Activated T-cell treated with anti-CD3 and anti-CD28 coated beads for 24 hours (primary cell): ENCODE data around the gene CRELD2.
A peak's percentile ranks its signal among the peaks of the same experiment; 100 is the strongest.

Experiments used
- DNase-seq: peaks from one replicate; pipeline ENCODE4 v3.0.0-alpha.2; 2020; ENCODE audit warnings: low read depth

CRELD2 gene, protein sequence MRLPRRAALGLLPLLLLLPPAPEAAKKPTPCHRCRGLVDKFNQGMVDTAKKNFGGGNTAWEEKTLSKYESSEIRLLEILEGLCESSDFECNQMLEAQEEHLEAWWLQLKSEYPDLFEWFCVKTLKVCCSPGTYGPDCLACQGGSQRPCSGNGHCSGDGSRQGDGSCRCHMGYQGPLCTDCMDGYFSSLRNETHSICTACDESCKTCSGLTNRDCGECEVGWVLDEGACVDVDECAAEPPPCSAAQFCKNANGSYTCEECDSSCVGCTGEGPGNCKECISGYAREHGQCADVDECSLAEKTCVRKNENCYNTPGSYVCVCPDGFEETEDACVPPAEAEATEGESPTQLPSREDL

DNA sequence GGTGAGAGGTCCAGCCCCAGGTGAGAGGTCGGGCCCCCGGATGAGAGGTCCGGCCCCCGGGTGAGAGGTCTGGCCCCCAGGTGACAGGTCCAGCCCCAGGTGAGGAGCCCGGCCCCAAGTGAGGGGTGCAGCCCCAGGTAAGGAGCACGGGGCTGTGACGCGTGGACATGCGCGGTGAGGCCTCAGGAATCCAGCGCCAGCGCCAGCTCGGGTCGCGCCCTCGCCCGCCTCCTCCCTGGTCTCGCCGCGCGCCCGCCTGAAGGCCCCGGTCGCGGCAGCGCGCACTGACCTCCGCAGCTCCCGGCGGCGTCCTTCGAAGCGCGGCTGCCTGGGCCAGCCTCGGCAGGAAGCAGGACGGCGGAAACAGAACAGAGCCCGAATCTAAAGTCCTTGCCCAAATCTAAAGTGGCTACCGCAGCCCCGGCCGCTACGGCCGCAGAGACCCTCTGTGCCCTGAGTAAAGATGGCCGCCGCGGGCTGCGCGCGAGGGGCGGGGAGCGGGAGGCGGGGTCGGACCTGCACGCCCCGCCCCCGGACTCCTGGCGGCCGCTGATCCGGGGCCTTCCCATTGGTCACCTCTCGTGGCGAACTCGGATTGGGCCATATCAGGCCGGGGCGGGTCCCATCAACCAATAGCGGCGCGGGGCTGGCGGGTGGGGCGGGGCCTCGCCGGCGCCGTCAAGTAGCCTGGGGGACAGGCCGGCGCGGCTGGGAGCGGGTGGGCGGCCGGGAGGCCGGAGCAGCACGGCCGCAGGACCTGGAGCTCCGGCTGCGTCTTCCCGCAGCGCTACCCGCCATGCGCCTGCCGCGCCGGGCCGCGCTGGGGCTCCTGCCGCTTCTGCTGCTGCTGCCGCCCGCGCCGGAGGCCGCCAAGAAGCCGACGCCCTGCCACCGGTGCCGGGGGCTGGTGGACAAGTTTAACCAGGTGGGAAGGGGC, at the start of gene CRELD2, which contains the start of gene ALG12:
Gene CRELD2 (plus strand): TSS at position 661 of the 937 bp plus-strand sequence. CDS start 136 bp downstream, at position 797.
Gene ALG12 (minus strand): TSS at position 465 of the 937 bp plus-strand sequence. CDS start 4,673 bp downstream, outside the sequence.
- peak; percentile 96 for DNase-seq

DNA sequence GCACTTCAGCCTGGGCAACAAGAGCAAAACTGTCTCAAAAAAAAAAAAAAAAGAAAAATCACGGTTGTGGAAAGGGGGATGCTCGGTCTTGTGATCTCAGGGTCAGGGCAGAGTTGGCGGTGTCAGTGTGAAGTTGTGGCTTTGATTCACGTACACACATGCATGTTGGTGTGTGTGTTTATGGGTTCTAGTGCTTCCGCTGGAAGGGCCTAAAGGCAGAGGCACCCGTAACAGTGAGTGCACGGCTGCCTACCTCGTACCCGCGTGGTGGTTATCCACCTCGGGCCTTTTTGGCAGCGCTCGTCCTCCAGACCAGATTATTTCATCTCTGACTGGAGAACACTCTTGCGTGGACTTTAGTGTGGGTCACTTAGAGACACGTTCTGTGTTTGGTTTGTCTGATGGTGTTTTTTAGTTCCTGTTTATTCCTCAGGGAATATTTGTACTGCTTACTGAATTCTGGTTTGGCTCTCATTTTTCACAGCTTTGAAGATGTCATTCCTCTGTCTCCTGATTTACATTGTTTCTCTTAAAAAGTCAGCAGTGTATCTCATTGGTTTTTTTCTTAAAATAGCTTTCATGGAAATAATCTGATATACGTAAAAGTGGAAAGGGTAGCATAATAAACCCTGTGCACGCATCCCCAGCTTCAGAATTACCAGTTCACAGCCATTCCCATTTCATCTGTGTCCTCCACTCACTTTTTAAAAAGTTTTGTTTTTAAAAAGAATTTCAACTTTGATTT, 49.2 kb upstream of the CRELD2 start:
- DNase-seq = no peak

- DNase-seq = no peak
Observed at GRCh38 chr22:49869845-49870712, 48.4 kb upstream of the CRELD2 start.

DNA sequence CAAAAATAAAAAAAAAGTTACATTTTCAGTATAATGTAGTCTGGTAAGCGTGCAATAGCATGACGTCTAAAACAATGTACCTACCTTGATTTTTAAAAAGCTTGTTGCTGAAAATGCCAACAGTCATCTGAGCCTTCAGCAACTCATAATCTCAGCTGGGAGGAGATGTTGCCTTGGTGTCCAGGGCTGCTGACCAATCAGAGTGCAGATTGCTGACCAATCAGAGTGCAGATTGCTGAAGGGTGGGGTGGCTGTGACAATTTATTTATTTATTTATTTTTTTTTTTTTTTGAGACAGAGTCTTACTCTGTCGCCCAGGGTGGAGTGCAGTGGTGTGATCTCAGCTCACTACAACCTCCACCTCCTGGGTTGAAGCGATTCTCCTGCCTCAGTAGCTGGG, 47.0 kb upstream of the CRELD2 start:
- DNase-seq = no peak

DNA sequence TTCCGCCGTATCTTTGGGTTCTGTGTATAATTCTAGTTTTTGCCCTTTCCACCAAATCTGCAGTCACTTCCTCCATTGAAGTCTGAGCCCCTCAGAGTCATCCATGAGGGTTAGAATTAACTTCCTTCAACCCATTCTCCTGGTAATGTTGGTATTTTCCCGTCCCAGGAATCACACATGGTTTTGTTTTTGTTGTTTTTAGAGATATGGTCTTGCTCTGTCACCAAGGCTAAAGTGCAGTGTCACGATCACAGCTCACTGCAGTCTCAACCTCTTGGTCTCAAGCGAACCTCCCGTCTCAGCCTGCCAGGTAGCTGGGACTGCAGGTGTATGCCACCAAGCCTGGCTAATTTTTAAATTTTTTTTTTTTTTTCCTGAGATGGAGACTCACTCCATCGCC, 46.1 kb upstream of the CRELD2 start:
- DNase-seq = no peak

GRCh38 chr22:49873228-49873940, 45.0 kb upstream of the CRELD2 start:
- DNase-seq = no peak

DNA sequence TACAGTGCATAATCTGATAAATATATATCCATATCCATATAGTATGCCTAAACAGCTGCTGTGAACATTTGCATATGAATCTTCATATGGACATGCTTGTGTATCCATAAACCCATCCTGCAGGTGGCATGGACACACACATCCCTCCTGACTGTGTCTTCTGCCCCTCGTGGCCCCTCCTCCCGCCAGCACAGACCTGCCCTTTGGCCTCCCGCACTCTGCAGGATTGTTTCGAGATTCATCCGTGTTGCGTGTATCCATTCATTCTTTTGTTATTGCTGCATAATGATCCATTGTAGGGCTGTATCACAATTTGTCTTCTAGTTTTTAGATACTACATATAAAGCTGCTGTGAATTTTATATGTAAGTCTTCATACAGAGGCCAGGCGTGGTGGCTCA, 40.8 kb upstream of the CRELD2 start:
- no peak for DNase-seq

- no peak for DNase-seq
Observed at GRCh38 chr22:49878206-49878605, 40.2 kb upstream of the CRELD2 start.

GRCh38 chr22:49879871-49880270, 38.6 kb upstream of the CRELD2 start:
- DNase-seq = no peak

- no peak for DNase-seq
Observed at GRCh38 chr22:49880281-49880680, 38.2 kb upstream of the CRELD2 start.

DNA sequence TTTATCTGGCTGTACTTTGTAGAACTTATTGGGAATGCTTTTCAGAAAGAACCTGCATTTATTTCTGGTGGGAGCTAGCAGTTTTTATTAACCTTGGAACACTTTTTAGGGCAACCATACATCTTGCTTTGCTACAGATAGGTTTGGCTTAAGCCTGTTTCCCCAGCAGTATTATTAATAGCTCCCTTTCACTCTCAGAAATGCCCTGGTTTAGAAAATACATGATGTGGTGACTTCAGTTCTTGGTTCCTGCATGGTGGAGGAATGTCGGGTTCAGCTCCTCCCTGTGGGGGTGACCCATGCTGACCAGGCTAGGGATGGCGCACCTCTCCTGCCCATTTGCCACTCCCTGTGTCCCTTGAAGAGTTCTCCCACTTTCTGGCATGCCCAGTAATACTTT, 36.6 kb upstream of the CRELD2 start:
- no peak for DNase-seq

- no peak for DNase-seq
Observed at GRCh38 chr22:49882519-49883293, 35.7 kb upstream of the CRELD2 start.

GRCh38 chr22:49883294-49883640, 35.2 kb upstream of the CRELD2 start:
- no peak for DNase-seq

DNA sequence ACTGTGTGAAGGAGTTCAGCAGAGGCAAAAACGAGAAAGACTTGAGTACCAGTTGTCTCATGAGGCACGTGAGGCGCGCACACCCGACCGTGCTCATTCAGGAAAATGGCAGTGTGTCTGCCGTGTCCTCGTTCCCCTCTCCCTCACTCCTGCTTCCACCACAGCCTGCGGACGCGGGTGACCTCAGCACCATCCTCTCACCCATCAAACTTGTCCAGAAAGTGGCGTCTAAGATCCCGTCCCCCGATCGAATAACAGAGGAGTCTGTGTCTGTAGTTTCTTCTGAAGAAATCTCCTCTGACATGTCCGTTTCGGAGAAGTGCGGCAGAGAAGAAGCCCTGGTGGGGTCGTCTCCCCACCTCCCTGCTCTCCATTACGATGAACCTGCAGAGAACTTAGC, 34.4 kb upstream of the CRELD2 start:
- no peak for DNase-seq

- no peak for DNase-seq
Observed at GRCh38 chr22:49884503-49885260, 33.8 kb upstream of the CRELD2 start.

DNA sequence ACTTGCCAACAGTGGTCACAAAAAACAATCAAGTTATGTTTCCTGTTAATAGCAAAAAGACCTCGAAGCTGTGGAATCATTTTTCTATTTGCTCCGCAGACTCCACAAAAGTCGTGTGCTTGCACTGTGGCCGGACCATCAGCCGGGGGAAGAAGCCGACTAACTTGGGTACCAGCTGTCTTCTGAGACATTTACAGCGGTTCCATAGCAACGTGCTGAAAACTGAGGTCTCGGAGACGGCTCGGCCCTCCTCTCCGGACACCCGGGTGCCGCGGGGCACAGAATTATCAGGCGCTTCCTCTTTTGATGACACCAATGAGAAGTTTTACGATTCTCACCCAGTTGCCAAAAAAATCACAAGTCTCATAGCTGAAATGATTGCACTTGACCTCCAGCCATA, 33.2 kb upstream of the CRELD2 start:
- no peak for DNase-seq

- DNase-seq = no peak
Observed at GRCh38 chr22:49885881-49886280, 32.6 kb upstream of the CRELD2 start.

GRCh38 chr22:49886346-49887063, 31.9 kb upstream of the CRELD2 start:
- no peak for DNase-seq
